Midbrain (tissue), 1 donor: ENCODE measurements around the gene NCOA4.
"Not testable (repeated sequence)": the region's sequence is repeated elsewhere in the genome, so short reads cannot be mapped to it uniquely, and the experiment has no call there.

Experiments
- DNase-seq: peaks from one replicate; lab custom pipeline; 2025; lab: John Stamatoyannopoulos, UW

The NCOA4 gene

GRCh38 chr10:45983538-45984186 is 46.8 kb downstream of the NCOA4 start:
- peak; percentile 49 for DNase-seq

- not testable (repeated sequence) for DNase-seq
Observed at GRCh38 chr10:45981367-45981766, 49.1 kb downstream of the NCOA4 start.

- DNase-seq: not testable (repeated sequence)
Observed at GRCh38 chr10:45978554-45978953, 51.9 kb downstream of the NCOA4 start.

GRCh38 chr10:45974041-45974440 is 56.4 kb downstream of the NCOA4 start:
- not testable (repeated sequence) for DNase-seq

- not testable (repeated sequence) for DNase-seq
Observed at GRCh38 chr10:45972813-45973169, 57.6 kb downstream of the NCOA4 start.

- peak; percentile 92 for DNase-seq
Observed at GRCh38 chr10:45972106-45972812, 58.2 kb downstream of the NCOA4 start, which contains the start of gene TIMM23. Gene TIMM23, plus strand, starts transcription at chr10:45972489. Its CDS starts 136 bp downstream, at chr10:45972625.

- not testable (repeated sequence) for DNase-seq
Observed at GRCh38 chr10:45971742-45972105, 58.7 kb downstream of the NCOA4 start.

- DNase-seq: not testable (repeated sequence)
Observed at GRCh38 chr10:45971019-45971418, 59.4 kb downstream of the NCOA4 start.

GRCh38 chr10:45962686-45963452 is 67.6 kb downstream of the NCOA4 start:
- DNase-seq: not testable (repeated sequence)

- DNase-seq: not testable (repeated sequence)
Observed at GRCh38 chr10:45957928-45958327, 72.5 kb downstream of the NCOA4 start.

GRCh38 chr10:45956634-45957033 is 73.8 kb downstream of the NCOA4 start:
- DNase-seq: not testable (repeated sequence)
